Suppressor macrophage treated with lipopolysaccharide for 1 hour (primary cell): Measurements from ENCODE around the gene NCR3LG1.

Experiments used
- DNase-seq, 3 donors: peaks; one replicate each; pipeline ENCODE4 v3.0.0-alpha.2; 2020 to 2022

NCR3LG1 gene

DNA sequence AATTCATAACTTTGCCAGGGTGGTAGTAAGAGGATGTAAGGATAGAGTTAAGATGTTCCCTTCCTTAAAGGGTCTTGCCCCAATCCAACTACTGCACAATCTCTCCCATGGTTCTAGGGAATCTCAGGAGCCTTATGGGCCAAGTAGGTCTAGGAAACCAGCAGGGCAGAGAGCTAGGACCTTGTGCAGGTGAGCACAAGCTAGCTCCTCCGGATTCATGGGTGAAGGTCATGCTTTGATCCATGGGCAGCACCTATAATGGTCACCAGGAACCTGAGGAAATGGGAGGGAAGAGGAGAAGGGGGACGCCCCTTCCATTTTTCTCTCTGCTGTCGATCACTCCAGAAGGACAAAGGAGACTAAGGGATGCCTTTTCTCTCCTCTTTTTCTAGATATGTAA lies 20.0 kb downstream of the NCR3LG1 start:
- DNase-seq, result peak in 1 of 3 donors; percentile 52

DNA sequence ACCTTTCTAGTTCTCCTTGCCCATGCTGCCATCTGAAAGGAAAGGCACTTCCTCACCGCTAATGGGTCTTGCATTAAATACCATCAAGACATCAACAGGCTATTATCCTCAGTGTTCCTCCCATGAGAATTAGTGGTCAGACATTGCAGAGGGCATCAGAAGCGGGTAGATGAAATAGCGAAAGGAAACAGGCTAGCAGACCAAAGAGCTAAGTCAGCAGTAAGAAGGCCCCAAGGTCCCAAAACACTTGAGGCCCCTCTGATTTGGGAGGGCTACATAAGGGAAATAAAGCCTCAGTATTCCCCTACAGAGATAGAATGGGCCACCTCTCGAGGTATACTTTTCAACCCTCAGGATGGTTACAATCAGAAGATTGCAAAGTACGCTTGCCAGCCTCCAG lies 23.9 kb downstream of the NCR3LG1 start:
- no peak for DNase-seq

DNA sequence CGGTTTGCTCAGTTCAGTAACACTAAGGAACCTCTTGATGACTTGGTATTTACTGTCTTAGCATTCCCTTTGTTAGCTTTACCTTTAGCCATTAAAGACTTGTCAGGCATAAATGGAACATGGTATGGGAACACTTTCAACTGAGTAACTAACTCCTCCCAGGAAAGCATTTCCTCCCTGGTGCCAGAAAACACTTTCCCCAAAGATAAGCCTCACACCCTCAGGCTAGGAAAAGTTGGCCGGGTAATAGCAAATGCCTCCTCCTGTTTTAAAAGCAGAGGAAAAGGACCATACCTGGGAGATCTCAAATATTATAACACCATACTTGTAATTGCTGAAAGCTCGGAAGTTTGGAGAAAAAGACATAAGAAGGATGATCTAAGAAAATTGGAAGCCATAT lies 24.9 kb downstream of the NCR3LG1 start:
- no peak for DNase-seq

- DNase-seq, result no peak
These were observed 27.1 kb downstream of the NCR3LG1 start for GRCh38 chr11:17378655-17379054.

- no peak for DNase-seq
These were observed 28.0 kb downstream of the NCR3LG1 start for GRCh38 chr11:17379383-17380180.

DNA sequence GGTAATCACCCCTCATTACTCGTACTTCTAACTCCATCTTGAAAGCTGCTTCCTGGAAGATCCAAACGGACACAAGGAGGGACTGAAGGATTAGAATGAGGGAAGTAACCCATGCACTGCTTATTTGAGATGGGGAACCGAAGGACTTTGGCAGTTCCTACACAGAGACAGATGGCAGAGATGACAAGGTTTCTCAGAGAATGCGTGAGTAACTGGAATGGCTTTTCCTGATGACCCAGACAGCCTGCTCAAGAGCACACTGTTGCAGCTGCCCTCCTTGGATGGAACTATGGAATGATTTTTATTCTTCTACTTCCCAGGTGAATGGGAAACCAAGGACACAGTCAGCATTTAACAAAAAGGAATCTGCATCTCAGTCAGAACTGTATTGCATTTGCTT lies 29.6 kb downstream of the NCR3LG1 start:
- no peak for DNase-seq

- DNase-seq, result no peak
These were observed 30.6 kb downstream of the NCR3LG1 start for GRCh38 chr11:17382046-17382728.

DNA sequence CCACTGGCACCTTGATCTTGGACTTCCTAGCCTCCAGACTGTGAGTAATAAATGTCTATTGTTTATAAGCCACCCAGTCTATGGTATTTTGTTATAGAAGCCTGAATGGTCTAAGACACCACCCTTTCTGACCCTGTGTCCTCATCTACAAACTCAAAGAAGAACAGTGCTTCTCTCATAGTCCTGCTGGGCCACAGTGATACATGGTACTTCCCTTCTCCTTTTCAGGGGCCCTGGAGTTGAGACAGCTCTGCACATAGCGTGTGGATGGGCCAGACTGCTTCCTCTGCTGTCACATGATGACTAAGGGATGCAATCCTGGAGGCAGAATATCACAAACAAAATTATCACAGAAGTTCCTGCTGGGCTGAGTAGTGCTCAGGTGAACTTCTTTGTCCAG lies 31.9 kb downstream of the NCR3LG1 start:
- DNase-seq, result peak; percentile 88 to 95 (median 88)

GRCh38 chr11:17384002-17384511 lies 32.5 kb downstream of the NCR3LG1 start:
- DNase-seq, result peak; percentile 76 to 85 (median 79)

GRCh38 chr11:17385492-17385891 lies 33.9 kb downstream of the NCR3LG1 start:
- DNase-seq, result no peak

DNA sequence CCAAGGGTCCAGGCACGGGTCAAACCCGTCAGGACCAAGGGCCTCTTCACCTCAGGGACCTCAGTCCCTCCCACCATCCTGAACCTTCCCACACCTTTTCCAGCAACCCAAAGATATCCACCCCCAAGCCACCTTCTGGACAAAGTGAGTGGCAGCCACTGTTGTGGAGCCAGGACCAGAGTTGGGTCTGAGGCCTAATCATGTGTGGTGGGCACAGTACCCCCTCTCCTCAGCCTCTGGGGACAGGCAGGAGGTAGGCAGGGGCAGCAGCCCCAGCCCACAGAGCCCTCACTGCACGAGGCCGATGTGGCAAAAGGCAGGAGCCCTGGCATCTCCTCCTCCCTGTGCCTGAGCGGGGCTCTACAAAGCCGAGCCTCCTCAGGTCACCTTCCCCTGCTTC lies 34.3 kb downstream of the NCR3LG1 start:
- no peak for DNase-seq

- DNase-seq, result peak; percentile 61 to 79 (median 72)
These were observed 34.9 kb downstream of the NCR3LG1 start for GRCh38 chr11:17386331-17387084.

DNA sequence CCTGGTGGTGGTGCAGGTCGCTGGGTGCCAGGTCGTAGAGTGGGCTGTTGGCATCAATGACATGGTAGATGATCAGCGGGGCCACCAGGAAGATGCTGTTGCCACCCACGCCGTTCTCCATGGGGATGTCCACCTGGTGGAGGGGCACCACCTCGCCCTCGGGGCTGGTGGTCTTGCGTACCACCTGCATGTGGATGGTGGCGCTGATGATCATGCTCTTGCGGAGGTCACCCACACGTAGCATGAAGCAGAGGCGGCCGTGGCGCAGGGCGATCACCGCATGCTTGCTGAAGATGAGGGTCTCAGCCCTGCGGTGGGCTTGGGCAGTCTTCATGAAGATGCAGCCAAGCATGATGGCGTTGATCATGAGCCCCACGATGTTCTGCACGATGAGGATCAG lies 35.7 kb downstream of the NCR3LG1 start:
- DNase-seq, result no peak

- peak; percentile 30 to 40 (median 40) for DNase-seq
These were observed 36.2 kb downstream of the NCR3LG1 start for GRCh38 chr11:17387811-17388210.

- no peak for DNase-seq
These were observed 37.1 kb downstream of the NCR3LG1 start, which contains the start of gene KCNJ11 for GRCh38 chr11:17388609-17389210. TSS of gene KCNJ11 (minus strand) at chr11:17388659. CDS start at chr11:17388091, 568 bp downstream.

DNA sequence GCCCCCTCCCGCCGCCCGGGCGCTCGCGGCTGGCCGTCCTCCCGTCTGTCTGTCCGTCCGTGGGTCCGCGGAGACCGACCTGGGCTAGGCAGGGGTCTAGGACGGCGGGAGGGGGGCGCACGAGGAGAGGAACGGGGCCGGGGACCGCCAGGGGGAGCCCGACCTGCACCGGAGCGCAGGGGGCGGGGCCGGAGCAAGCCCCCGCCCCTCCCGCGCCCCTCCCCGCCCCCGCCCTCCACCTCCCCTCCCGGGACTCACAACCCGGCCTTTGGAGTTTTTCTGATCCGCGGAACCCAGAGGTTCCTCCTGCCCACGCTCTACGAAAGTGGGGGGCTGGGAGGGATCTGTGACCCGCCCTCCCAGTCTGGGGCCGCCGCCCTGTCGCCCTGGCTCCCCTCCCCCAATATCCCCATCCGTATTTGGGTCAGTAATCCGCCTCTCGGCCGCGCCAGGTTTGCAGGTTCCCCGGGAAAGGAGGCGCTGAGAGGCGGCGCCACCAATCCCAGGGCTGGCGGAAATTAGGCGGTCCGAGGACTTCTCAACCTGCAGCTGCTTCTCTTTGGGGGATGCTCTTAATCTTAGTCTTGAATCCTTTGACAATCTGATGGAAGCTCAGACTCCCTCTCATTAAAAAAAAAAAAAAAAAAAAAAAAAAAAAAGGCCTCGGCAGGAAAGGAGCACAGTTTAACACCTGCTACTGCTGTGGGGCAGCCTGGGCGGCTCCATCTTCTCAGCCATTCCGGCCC lies 37.8 kb downstream of the NCR3LG1 start:
- peak; percentile 57 to 94 (median 82) for DNase-seq

DNA sequence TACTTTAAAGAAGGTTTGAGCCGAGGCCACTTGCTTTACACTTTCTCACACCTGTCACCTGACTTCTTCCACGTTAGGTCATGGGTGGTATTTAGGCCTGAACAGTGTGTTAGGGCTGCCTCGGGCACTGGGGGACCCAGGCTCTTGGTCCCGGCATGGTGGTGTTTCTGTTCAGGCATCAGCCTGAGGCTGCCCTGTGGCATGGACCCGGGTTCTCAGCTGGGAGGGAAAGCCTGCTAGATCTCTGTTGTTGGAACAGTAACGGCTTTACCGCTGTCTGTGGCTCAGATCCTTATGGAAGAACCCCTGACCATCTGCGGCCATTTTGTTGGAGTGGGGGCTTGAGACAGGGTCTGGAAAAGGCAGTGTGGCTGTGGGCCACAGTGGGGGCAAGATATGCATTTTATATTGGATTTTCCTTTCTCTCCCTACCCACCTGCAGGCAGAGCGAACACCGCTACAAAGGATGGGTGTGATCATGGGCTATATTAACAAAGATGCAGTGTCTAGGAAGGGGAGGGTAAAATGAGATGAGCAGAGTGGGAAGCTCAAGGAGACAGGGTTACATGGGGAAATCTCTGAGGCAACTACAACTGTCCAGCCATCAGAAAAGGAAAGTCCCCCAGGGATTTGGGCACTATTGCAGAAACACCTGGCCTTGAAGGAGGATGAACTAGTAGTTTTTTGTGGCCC lies 38.5 kb downstream of the NCR3LG1 start:
- no peak for DNase-seq

DNA sequence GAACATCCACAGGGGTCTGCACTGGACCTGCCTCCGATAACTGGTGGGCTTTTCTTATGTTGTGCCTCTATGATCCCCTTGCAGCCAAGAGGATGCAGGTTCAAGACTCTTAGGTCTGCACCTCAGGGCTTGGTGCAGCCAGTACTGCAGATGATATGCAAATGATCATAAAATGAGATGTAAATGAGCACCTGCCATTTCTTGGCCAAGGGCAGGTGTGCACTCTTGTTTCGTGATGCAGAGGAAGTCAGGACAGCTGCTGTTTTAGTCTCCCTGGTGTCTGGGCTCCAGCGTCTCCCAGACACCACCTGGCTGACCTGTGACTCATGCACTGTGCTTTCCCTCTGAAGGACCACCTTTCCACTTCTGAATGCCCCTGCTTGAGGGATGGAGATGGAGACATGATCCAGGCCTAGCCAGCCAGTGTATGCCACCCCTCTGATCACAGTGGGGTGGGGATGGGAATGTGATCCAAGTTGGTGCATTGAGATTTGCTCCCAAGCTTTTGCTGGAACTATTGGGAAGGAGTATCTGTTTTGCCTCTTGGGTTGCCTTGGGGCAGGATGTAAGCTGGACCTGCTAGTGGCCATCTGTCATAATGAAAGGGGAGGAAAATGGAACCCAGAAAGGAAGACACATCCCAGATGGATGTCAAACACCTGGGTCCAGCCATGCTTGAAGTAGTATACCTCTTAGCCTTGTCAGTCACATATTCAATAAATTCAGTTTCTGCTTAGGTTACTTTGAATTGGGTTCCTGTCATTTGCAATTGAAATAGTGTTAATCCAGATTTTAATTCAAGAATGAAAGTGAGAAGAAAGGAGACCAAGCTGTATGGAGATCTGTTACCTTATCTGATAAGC lies 40.1 kb downstream of the NCR3LG1 start:
- DNase-seq, result no peak

DNA sequence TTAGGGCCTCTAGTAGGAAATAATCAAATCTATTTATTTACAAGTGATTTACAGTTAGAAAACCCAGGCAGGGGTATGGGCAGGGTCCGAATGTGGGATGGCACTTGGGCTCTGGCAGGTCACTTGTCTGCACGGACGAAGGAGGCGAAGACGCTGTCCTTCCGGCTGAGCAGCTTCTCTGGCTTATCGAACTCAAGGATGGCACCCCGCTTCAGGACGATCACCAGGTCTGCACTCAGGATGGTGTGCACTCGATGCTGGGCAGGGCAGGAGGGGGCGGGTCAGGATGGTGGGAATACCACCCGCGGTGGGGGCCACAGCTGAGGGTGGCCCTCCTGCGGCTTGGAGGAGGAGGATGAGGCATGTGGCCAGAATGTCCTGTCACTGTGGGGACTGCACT lies 41.3 kb downstream of the NCR3LG1 start:
- DNase-seq, result no peak

GRCh38 chr11:17393472-17393871 lies 41.9 kb downstream of the NCR3LG1 start:
- no peak for DNase-seq
